HG03139 (cell line): ENCODE data around the gene SPIN3.
A peak's percentile ranks its signal among the peaks of the same experiment; 100 is the strongest.
"Not testable (repeated sequence)": the region's sequence is repeated elsewhere in the genome, so short reads cannot be mapped to it uniquely, and the experiment has no call there.

Experiments
- ATAC-seq: cut with Tn5 transposase; IDR thresholded peaks from one replicate; pipeline ENCODE4 v1.9.1; 2021; ENCODE audit not compliant: unreplicated experiment

SPIN3 gene

DNA sequence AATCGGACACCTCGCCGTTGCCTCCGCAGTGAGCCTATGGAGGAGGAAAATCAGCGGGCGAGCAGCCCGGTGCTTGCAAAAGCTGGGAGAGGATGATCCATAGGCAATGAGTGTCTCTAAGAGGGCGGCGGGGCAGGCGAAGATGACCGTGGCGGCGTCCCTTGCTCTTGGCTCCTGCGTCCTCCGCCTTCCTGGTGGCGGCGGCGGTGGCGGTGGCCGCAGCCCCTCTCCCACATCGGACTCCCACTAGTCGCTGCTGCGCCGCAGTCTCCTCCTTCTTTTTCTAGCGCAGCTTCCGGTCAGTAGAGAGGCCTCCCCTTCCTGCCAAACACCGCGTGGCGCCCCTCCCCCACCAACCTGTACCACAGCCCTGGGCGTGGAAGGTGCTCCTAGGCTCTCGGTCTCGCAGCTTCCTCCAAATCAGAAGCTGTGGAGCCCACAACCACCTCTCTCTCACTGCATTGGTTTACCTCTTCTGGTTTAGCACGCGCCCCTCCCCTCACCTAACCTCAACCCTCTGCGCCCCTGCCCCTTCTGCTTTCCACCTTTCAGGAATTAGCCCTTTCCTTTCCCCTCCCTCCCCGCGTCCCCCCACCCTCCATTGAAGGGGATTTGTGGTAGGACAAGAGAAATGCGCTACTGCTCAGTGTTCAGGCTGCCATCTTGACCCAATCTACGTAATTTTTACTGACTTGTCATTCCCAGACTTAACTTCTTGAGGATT, at the start of gene SPIN3:
SPIN3 (minus strand) TSS at position 271 of the 724 bp plus-strand sequence. CDS start 594 bp downstream, outside the sequence.
- ATAC-seq, result peak; percentile 96

DNA sequence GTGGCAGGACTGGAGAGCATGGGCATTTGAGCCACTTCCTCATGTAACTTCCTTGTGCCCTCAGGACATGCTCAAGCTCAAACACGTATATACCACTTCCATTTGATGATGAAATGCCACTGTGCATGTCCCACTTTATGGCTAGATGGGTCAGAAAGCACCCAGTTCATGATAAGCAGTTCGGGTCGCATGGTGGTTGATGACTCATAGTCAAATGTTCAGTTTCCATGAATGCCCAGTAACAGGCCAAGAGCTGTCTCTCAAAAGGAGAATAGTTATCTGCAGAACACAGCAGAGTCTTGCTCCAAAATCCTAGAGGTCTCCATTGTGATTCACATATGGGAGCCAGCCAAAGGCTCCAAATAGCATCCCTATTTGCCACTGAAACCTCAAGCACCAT, 48.9 kb upstream of the SPIN3 start:
- ATAC-seq, result no peak

DNA sequence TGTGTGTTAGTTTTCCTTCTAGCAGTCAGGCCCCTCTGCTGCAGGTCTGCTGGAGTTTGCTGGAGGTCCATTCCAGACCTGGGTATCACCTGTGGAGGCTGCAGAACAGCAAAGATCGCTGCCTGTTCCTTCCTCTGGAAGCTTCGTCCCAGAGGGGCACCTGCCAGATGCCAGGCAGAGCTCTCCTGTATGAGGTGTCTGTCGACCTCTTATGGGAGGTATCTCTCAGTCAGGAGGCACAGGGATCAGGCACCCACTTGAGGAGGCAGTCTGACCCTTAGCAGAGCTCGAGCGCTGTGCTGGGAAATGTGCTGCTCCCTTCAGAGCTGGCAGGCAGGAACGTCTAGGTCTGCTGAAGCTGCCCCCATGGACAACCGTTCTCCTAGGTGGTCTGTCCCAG, 41.9 kb upstream of the SPIN3 start:
- not testable (repeated sequence) for ATAC-seq

DNA sequence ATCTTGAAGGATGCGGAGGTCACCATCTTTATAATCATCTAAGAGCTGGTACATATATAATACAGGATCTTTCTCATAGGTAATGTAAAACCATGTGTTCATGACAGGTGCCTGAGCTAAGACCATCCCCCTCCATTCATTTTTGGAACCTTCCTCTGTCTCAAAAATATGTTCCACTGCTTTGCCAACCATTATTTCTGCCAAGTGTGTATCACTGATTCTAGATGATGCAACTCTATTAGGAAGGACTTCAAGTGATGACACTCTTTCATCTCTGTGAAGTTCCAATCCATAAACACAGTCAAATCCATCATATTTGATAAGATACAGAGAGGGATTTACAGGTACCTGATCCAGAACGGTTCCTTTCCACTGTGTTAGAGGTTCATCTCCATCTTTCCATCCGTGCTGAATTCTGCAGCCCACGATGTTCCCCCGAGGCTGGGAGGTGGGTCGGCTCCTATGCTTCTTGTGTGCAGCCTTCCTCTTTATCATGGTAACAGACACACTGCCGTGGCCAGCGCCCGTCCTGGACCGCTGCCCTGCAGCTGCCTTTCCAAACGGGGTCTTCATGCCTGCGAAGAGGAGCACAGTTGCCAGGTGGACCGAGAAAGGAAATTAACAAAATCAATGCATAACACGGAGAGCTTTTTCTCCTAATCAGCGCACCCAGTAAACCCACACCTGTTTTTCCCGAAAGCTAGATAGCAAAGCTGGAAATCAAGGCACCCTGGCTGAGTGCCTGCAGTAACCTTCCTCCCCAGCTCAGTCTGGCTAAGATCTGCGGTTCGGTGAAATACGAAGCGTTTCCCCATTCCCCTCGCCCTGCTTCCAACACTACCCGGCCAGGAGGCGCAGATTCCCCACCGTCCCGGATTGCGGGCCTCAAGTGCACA, 718 bp downstream of the SPIN3 start:
- ATAC-seq, result no peak

- ATAC-seq, result no peak
Observed at GRCh38 chrX:56987741-56988140, 7.6 kb downstream of the SPIN3 start.

- ATAC-seq, result peak; percentile 52
Observed at GRCh38 chrX:56986138-56986537, 9.2 kb downstream of the SPIN3 start.

- ATAC-seq, result peak; percentile 97
Observed at GRCh38 chrX:56978172-56978571, 17.2 kb downstream of the SPIN3 start.

DNA sequence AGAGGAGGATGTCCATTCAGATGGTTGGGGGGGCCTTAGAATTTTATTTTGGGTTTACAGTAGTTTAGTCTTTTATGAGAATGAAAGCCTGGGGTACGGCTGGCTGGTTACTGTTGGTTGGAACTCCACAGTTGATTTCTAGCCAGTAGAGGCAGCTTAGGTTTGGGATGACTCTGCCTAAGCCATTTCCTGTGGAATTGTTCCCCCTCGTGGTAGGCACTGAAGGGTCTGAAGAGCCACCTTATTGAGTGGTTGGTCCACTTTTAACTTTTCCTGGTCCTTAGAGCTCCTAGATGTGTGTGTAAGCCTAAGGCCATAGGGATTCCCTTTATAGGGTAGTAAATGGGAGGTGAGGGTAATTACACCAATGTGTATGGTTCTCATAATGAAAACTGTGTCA, 19.7 kb downstream of the SPIN3 start:
- ATAC-seq, result no peak

DNA sequence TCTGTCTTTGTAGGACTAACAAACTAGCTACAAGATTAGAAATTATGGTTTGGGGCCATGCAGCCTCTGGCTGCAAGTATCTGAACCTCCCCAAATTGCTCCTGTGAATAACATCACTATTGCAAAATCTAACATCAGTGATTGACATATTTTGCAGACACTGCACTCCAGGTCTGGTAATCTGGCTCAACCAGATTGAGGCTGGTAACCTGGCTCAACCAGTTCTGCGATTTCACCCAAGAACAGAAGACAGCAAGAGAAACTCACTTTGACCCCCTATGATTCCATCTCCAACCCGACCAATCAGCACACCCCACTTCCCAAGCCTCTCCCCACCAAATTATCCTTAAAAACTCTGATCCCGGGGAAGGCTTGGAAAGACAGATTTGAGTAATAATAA, 20.9 kb downstream of the SPIN3 start:
- ATAC-seq, result no peak

DNA sequence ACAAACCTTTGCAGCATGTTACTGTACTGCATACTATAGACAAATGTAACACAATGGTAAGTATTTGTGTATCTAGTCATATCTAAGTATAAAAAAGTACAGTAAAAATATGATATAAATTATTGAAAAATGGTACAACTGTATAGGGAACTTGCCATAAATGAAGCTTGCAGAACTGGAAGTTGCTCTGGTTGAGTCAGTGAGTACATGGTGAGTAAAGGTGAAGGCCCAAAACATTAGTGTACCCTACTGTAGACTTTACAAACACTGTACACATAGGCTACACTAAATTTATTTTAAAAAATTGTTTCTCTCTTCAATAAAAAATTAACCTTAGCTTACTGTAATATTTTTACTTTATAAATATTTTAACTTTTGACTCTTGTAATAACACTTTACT, 25.8 kb downstream of the SPIN3 start:
- ATAC-seq, result no peak

DNA sequence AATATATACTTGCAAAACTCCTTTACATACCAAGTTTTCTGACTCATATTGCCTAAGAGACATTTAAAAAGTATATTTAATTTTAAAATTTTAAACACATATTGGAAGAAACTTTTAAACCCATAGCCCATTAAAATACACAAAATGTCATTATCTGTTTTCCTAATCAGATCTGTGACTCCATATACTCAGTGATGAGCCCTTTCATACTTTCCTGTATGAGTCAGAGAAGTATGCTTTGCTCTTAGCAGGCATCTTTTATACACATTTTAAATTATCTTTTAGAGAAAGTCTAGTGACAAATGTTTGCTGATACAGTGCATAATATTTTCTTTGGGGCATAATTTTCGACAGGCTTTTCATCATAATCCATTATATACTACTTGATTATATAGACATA, 26.4 kb downstream of the SPIN3 start:
- ATAC-seq, result no peak

DNA sequence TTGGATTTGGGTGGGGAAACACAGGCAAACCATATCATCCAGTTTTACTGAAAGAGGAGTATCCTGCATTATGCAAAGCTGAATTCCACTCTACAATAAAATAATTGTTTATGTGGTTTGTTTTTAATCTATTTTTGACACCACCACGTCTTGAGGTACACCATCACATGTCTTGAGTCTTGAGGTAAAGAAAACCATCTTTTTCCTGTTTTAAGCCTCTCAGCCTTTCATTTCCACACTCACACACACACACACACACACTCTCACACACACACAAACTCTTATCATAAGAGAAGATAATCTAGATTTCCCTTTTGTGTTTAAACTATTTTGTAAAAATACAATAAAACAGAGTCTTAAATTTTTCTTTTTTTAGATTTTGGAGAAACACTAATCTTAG, 32.0 kb downstream of the SPIN3 start:
- no peak for ATAC-seq

DNA sequence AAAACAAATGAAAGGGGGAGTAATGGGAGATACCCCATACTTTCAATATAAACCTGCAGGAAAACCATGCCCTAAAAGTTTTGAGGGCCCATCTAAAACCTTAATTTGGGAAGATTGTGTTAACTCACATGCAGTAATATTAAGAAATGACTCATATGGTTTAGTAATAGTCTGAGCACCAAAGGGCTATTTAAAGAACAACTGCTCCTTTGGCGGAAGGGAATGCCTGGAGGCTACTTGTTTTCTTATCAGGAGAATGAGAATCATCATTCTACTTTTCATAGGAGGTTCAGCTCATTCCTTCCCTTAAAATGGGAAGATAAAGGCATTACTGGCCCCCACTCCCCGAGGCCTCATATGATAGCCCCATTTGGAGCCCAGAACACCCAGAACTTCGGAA, 47.6 kb downstream of the SPIN3 start:
- no peak for ATAC-seq

DNA sequence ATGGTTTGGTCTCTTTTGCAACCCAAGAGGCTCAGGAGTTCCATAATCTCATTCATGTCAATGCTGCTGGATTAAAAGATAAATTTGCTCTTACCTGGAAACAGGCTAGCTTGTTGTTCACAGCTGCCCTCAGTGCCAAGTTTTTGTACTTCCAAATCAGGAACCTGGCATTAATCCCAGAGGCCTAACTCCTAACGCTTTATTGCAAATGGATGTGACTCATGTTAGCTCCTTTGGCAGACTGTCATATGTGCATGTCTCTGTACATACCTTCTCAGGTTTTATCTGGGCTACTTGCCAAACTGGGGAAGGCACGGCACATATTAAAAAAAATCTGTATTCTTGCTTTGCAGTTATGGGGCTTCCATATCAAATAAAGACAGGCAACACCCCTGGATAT, 49.1 kb downstream of the SPIN3 start:
- not testable (repeated sequence) for ATAC-seq

DNA sequence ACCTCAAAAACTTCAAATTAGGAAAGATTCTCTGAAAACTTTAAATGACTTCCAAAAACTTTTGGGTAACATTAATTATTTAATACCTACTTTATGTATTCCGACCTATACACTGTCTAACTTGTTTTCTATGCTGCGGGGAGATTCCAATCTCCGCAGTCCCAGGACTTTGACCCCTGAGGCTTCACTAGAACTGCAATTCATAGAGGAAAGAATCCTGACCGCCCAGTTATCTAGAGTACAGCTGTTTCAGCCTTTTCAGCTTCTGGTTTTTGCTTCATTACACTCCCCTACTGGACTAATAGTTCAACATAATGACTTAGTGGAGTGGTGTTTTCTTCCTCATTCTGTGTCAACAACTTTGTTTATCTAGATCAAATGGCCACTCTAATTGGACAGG, 50.1 kb downstream of the SPIN3 start:
- not testable (repeated sequence) for ATAC-seq

GRCh38 chrX:56943264-56943663, 52.1 kb downstream of the SPIN3 start:
- no peak for ATAC-seq
